Measurements from ENCODE around the gene RGS11. TPM values are rescaled to one million over a fixed set of nuclear protein-coding genes. Genes with fewer than 3 reads are reported as not detected.

RGS11 gene
- total RNA-seq, 2 experiments from 2014 or later: not detected

DNA sequence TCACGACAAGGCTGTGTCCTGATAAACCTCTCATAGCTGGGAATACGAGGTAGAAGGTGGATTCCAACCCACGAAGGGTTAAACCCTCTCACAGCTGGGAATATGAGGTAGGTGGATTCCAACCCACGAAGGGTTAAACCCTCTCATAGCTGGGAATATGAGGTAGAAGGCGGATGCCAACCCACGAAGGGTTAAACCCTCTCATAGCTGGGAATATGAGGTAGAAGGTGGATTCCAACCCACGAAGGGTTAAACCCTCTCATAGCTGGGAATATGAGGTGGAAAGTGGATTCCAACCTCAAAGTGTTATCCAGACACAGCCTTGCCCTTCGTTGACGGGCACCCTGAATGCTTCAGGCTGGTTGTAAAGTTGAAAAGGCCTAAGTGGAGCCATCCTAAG lies 45.8 kb upstream of the RGS11 start:
- TF ChIP-seq, protein P1, sequence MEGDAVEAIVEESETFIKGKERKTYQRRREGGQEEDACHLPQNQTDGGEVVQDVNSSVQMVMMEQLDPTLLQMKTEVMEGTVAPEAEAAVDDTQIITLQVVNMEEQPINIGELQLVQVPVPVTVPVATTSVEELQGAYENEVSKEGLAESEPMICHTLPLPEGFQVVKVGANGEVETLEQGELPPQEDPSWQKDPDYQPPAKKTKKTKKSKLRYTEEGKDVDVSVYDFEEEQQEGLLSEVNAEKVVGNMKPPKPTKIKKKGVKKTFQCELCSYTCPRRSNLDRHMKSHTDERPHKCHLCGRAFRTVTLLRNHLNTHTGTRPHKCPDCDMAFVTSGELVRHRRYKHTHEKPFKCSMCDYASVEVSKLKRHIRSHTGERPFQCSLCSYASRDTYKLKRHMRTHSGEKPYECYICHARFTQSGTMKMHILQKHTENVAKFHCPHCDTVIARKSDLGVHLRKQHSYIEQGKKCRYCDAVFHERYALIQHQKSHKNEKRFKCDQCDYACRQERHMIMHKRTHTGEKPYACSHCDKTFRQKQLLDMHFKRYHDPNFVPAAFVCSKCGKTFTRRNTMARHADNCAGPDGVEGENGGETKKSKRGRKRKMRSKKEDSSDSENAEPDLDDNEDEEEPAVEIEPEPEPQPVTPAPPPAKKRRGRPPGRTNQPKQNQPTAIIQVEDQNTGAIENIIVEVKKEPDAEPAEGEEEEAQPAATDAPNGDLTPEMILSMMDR (IDR thresholded peaks at IDR 0.05): no peak
- Mint-ChIP-seq H3K4me1 (ENCODE audit: low read depth) (peaks cover 46% of the 10 kb centered on the region), H3K27me3 (no peaks in the 10 kb centered on the region), H3K27ac (no peak overlapping the region), H3K36me3 (ENCODE audit: low read depth) (peaks cover 10% of the 10 kb centered on the region), H3K9me3 (no peaks in the 10 kb centered on the region), H3K4me3 (no peak overlapping the region)
- ChIA-PET CTCF (interaction anchor here (0.6 to 1.4 kb wide), 5 partner anchors 12 to 225 kb away, joined by 3 to 5 read pairs (median 3); no protein-coding TSS in a partner anchor), POLR2A (no interaction called here)
- intact Hi-C loops (cut with micrococcal nuclease): loop anchor here (5.0 kb wide), 1 partner anchor 84 kb away; no protein-coding TSS in a partner anchor
- no peak for DNase-seq
- no peak for ATAC-seq

DNA sequence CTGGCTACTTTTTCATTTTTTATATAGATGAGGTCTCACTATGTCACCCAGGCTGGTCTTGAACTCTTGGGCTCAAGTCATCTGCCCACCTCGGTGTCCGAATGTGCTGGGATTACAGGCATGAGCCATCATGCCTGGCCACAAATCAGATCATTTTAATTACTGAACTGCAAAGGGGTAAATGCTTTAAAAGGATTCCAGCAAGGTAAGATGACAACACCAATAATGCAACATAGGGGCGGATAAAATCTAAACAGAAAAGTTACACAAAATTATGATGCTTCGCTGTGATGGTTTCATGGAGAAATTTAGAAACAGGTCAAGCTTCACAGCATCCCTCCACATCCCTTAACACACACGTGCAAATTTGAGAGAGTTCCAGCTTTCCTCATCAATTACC lies 44.5 kb upstream of the RGS11 start:
- TF ChIP-seq, protein P1 (IDR thresholded peaks at IDR 0.05): no peak
- Mint-ChIP-seq H3K27me3 (no peaks in the 10 kb centered on the region), H3K4me3 (no peak overlapping the region), H3K36me3 (ENCODE audit: low read depth) (peaks cover 9% of the 10 kb centered on the region), H3K9me3 (no peaks in the 10 kb centered on the region), H3K4me1 (ENCODE audit: low read depth) (peaks cover 42% of the 10 kb centered on the region), H3K27ac (peak overlapping the region; percentile 4)
- intact Hi-C loops (cut with micrococcal nuclease): loop anchor here (5.0 kb wide), 1 partner anchor 83 kb away; no protein-coding TSS in a partner anchor
- DNase-seq (no peak), ATAC-seq (no peak)
- POLR2A ChIA-PET: no interaction called here
- CTCF ChIA-PET: interaction anchor here (0.9 kb wide), 1 partner anchor 213 kb away, joined by 3 read pairs; no protein-coding TSS in a partner anchor

DNA sequence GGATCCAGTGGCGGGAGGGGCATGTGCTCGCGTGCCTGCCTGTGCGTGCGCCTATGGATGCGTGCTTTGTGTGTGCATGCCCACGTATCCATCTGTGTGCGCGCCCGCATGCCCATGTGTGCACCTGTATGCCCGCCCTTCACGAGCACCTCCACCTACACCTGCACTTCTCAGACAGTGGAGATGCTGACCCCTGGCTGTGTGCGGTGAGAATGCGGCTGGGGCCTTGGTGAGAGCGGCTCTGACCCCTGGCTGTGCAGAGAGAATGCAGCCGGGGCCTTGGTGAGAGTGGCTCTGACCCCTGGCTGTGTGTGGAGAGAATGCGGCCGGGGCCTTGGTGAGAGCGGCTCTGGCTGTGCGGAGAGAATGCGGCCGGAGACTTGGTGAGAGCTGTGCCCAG lies 42.9 kb upstream of the RGS11 start:
- DNase-seq: peak; percentile 31
- POLR2A ChIA-PET: no interaction called here
- TF ChIP-seq, protein P1 (IDR thresholded peaks at IDR 0.05): peak; percentile 20

DNA sequence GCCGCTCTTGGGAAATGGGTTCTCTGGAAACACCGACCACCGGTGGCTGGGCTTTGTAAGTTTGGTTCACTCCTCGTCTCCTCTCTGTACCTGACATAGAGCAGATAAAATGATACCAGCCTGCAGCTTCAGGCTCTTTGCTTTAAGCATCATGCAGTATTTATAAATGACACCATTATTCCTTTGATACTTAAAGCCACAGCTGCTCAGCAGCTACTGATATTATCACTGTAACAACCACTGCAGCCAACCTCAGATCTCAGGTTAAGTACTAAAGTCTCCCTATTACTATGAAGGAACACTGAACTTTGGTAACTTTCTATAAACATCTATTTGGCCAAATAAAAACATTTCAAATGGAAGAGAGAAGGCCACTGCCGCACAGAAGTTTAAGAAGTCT lies 41.8 kb upstream of the RGS11 start:
- Mint-ChIP-seq H3K9me3 (no peaks in the 10 kb centered on the region), H3K36me3 (ENCODE audit: low read depth) (peaks cover 10% of the 10 kb centered on the region), H3K27ac (no peak overlapping the region), H3K4me3 (no peak overlapping the region), H3K4me1 (ENCODE audit: low read depth) (peaks cover 27% of the 10 kb centered on the region), H3K27me3 (no peaks in the 10 kb centered on the region)
- ChIA-PET POLR2A (interaction anchor here (0.8 to 1.1 kb wide), 2 partner anchors 12 to 82 kb away, joined by 3 read pairs; no protein-coding TSS in a partner anchor), CTCF (no interaction called here)
- ATAC-seq (no peak), DNase-seq (no peak)
- intact Hi-C loops (cut with micrococcal nuclease): no loop called here
- TF ChIP-seq, protein P1 (IDR thresholded peaks at IDR 0.05): no peak

More for the DNA sequence above, 42.9 kb upstream of the RGS11 start:
- Mint-ChIP-seq H3K27ac (no peak overlapping the region), H3K36me3 (ENCODE audit: low read depth) (peaks cover 10% of the 10 kb centered on the region), H3K4me1 (ENCODE audit: low read depth) (peaks cover 29% of the 10 kb centered on the region), H3K4me3 (no peak overlapping the region), H3K27me3 (no peaks in the 10 kb centered on the region), H3K9me3 (no peaks in the 10 kb centered on the region)
- peak; percentile 51 for ATAC-seq
- CTCF ChIA-PET: interaction anchor here (1.5 kb wide), 1 partner anchor 24 kb away, joined by 4 read pairs; no protein-coding TSS in a partner anchor
- intact Hi-C loops (cut with micrococcal nuclease): no loop called here

DNA sequence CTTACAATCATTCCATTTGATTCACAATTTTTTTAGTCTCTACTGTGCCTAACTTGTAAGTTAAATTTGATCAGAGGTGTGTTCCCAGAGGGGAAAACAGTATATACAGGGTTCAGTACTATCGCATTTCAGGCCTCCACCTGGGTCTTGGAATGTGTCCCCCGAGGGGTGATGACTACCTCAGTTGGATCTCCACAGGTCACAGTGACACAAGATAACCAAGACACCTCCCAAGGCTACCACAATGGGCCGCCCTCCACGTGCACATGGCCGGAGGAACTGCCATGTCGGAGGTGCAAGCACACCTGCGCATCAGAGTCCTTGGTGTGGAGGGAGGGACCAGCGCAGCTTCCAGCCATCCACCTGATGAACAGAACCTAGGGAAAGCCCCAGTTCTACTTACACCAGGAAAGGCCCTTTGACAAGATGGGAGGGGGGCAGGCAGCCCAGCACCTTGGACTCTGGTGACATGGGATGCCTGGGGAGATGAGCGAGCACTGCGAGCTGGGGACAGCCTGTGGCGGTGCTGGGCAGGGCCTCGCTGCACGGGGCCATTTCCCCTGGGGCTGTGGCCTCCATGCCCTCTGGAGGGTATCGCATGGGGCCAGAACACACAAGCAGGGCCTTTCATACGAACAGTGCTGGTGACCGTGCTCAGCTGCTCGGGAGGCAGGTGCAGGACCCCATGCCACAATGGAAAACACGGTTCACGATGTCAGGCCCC lies 41.2 kb upstream of the RGS11 start:
- Mint-ChIP-seq H3K27me3 (no peaks in the 10 kb centered on the region), H3K4me1 (ENCODE audit: low read depth) (peaks cover 25% of the 10 kb centered on the region), H3K4me3 (no peak overlapping the region), H3K27ac (no peak overlapping the region), H3K36me3 (ENCODE audit: low read depth) (peaks cover 12% of the 10 kb centered on the region), H3K9me3 (no peaks in the 10 kb centered on the region)
- ChIA-PET POLR2A (interaction anchor here (0.8 to 1.1 kb wide), 2 partner anchors 11 to 82 kb away, joined by 3 read pairs; no protein-coding TSS in a partner anchor), CTCF (no interaction called here)
- ATAC-seq (no peak), DNase-seq (no peak)
- intact Hi-C loops (cut with micrococcal nuclease): no loop called here
- TF ChIP-seq, protein P1 (IDR thresholded peaks at IDR 0.05): no peak
